Fibroblast of skin of back (primary cell): ENCODE measurements around the gene FAM131B. TPM values are rescaled to one million over a fixed set of nuclear protein-coding genes. Genes with fewer than 3 reads are reported as not detected.
"Not testable (repeated sequence)": the region's sequence is repeated elsewhere in the genome, so short reads cannot be mapped to it uniquely, and the experiment has no call there.

Experiments used
- DNase-seq: peaks from one replicate; pipeline ENCODE4 v3.0.0-alpha.2; 2013
- polyA plus RNA-seq, 2 experiments: library from polyadenylated mRNA; unstranded; fragments of 120-200 nt; gene quantifications; one replicate each; pipeline ENCODE4 v1.2.1, GENCODE V29; 2013; ENCODE audit not compliant: insufficient read length in 2 of 2

Gene FAM131B
- 2.3 TPM for polyA plus RNA-seq (2013, experiment 1 of 2; ENCODE audit: insufficient read length)
- 4.9 TPM for polyA plus RNA-seq (2013, experiment 2 of 2; ENCODE audit: insufficient read length)

DNA sequence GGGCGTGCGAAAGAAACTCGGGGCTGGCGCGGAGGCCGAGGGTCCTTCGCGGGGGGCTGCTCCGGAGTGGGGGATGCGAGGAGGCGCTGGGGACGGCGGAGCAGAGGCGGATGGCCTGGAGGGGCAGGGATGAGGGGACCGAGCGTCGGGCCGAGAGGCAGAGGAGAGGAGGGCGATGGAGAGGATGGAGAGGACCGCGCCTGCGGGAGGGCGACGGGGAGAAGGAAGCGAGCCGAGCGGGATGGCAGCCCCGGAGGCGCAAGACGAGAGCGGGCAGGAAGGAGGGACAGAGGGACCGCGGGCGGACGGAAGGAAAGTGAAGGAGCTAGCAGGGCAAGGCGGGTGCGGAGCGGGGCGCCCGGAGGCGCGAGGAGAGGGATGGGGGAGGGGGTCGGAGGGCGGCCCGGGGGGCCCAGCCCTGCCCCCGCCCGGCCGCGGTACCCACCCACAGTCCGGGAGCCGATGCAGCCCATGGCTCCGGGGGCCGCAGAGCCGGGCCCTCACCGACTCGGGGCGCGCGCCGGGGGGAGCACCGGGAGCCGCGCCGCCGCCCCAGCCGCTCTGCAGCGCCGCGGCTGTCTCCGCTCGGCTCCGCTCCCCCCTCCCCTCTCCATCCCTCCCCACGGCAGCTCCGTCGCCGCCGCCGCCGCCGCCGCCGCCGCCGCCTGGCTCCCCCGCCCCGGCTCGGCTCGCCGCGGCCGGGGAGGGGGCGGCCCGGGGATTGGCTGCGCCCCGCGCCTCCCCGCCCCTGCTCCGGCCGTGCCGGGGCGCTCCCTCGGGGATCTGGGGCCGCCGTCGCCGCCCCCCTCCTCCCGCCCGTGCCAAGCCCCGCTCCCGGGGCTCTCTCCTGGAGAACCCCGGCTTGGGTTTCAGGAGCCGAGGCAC lies at the start of gene FAM131B:
FAM131B (minus strand) TSS at position 583 of the 885 bp plus-strand sequence; CDS start at position 473, 110 bp downstream.
- DNase-seq, result peak; percentile 27

DNA sequence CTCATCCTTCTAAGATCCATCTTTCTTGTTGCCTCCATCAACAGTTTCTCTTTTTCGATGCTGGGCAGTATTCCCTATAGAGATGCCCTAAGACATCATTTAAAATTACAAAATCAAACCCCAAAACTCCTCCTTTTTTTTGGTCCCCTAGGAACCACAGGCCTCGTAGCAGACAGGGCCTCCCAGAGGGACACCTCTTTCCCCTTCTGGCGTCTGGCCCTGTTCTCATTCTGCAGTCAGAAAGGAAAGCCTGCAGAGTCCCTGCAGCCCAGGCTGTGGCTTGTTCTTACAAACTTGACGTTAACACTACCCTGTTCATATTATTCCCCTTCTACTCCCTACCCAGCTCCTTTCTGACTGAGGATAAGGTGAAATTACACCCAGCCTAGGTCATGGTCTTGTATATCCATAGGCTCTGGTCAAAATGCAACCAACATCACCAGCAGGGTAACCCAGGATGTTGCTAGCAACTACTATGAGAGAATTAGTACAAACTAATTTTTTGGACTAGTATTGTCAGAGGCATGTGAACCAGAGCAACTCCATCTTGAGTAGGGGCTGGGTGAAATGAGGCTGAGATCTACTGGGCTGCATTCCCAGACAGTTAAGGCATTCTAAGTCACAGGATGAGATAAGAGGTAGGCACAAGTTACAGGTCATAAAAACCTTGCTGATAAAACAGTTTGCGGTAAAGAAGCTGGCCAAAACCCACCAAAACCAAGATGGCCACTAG lies 49.6 kb upstream of the FAM131B start:
- DNase-seq, result no peak

DNA sequence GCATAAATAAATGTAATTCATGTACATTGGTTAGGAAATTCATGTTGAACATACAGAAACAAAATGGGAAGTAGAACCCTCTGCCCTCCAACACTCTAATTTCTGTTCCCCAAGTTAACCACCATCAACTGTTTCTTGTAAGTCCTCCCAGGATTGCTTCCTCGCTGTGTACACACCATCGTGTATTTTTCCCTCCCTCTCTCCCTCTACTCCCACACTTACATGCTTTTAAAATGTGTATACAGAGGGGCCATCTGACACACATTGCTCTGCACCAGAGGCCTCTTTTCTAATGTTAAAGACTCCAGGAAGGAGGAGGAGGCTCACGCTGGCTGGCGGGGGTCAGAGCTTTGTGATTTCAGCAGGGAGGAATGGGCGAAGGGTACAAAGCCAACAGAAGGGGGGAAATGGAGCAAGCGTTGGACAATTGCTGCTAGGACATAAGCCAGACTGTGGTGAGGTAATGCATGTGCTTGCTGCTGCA lies 48.0 kb upstream of the FAM131B start:
- DNase-seq, result no peak

DNA sequence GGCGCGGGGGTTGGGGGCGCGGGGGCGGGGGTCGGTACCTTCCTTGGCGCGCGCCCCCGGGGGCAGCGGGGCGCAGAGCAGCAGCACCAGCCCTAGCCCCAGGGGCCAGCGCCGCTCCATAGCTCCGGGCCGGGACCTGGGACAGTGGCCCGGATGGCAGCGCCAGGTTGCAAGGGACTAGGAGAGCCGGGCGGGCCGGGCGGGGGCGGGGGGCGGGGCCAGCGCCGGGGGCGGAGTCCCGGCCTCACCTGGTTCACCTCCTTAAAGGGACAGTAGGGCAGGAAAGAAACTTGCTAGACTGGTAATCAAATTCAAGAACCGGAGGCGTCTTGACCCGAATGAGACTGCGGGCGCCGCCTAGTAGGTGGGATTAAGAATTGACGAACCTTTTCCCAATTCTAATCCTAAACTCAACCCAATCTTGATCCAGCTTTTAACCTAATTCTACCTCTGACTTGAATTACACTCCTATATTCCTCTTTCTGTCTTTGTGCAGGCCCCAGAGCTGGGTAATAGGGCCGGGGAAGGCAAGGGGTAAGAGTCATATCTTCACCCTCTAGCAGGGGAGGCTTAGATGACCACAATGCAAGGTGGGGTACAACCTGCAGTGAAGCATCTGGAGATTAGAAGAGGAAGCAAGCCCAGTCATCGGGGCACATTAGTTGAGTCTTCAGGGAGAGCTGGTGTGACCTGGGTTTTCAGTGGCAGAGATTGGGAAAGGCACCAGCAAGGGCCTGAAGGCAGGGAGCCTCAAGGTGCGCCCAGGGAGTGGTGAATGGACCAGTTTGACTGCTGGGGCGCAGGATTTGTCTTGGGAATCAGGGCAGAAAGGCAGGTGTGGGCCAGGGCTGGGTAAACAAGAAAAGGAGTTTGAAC lies 46.4 kb upstream of the FAM131B start, which contains the start of gene EPHA1:
EPHA1 (minus strand) TSS at position 171 of the 876 bp plus-strand sequence; CDS start at position 120, 51 bp downstream.
- DNase-seq, result no peak

DNA sequence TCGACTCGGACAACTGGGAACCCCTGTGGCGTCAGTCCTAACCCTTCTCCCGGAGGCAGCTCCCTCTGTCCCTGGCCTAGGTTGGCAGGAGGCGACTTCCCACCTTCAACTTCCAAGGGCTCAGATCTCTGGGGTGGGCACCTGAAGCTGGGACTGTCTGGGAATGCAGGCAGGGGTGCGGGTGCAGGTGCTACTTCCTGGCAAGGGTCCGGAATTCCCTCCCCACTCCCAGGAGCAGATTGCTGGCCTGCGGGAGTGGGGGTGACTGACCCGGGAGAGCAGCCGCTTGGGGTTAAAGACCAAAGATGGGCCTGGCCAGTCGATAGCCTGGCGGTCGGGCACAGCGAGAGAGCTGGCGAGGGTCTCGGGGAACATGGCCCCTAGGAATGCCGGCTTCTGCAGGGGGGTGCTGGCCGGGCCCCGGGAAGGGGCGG lies 45.8 kb upstream of the FAM131B start:
- DNase-seq, result no peak

DNA sequence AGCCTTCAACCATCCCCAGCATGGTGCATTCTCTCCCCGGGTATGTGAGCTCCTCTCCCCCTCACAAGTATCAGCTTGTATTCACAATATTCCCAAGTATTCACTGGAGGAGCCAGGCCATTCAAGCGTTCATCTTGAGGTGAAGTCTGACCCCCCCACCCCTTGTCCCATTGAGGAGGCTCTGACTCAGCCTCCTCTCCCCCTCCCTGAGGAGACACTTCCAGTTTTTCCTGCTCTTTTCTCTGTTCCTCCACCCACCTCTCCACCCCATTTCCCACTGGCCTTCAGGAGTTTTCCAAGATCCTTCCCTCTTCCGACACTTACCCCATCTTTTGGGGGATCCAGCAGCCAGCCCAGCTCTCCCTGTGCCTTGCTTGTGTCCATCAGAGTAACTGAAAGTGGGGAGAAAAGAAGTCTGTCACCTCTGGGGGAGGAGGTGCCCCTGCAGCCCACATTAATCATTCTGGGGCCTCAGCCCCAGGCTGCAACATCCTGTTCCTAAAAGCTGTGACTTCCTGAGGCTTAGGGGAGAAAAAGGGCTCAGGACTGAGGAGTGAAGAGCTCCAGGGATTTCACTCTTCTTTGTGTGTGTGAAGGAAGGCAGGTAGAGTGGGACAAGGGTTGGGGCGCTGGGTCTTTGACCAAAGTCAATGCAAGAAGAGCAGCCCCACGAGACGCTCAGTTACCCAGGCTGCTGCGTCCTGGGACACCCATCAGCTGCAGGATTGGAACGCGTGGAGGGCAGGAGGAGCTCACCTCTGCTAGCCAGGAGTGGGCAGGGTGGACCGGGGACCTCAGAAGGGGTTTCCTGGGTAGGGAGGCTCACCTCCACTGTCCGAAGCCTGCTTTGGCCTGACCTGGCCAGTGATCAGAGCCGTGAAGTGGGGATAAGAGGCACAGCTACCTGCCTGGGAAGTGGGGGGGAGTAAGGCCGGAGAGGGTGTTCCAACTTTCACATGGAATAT lies 45.1 kb upstream of the FAM131B start:
- DNase-seq, result no peak

DNA sequence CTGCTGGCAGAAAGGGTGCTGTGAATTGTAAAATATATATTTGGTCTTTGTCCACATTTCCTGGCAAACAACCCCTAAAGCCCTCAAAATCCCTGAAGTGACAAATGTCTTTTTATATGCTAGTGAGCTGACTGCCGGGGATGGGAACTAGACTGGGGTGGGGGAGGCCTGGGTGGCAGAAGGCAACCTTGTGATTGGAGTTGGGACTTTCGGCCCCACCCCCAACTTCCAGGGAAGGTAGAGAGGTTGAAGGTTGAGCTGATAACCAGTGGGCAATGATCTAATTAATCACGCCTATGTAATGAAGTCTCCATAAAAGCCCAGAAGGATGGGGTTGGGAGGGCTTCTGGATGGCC lies 43.5 kb upstream of the FAM131B start:
- no peak for DNase-seq

DNA sequence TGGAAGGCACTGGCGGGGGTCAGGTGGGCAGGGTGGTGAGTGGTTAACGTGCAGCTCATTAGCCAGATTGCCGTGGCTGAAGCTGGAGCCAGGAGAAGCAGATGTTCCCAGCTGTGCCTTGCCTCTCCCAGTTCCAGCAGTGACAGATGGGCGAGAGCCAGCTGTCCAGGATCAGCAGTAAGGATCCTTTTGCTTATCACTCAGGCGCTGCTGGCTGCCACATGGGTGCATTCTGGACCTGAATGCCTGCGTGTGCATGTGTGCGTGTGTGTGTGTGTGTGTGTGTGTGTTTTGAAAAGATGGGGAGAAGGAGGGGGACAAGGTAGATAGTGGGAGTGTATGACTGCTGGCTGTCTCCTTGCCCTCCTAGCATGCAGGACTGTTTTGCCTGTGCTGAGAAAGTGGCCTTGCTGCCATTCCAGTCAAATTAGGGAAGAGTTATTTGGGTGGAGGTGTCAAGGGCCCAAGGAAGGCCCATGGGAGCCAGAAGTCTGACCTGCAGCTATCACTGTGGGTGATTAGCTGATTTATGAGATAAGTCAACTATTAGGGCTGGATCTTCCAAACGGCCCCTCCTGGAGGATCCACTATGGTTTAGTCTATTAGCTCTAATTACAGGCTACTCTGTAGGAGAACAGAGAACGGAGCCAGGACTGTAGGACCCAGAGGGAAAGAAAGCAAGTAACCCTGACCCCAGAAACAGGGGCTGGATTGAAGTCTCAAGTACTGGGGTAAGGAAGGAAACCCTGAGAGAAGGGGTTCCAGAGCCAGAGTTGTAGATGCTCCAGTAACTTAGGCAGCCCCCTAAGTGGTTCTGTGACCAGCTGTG lies 42.9 kb upstream of the FAM131B start:
- DNase-seq, result no peak

DNA sequence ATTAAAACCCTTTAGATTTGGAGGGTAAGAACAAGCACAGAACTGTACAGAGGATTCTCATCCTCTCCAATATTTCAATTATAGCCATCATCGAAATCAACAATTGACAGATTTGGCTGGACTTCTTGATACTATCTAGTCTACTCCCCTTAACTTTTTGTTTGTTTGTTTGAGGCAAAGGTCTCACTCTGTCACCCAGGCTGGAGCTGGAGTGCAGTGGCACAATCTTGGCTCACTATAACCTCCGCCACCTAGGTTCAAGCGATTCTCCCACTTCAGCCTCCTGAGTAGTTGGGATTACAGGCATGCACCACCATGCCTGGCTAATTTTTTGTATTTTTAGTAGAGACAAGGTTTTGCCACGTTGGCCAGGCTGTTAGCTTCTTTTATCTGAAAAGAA lies 39.7 kb upstream of the FAM131B start:
- DNase-seq, result not testable (repeated sequence)

DNA sequence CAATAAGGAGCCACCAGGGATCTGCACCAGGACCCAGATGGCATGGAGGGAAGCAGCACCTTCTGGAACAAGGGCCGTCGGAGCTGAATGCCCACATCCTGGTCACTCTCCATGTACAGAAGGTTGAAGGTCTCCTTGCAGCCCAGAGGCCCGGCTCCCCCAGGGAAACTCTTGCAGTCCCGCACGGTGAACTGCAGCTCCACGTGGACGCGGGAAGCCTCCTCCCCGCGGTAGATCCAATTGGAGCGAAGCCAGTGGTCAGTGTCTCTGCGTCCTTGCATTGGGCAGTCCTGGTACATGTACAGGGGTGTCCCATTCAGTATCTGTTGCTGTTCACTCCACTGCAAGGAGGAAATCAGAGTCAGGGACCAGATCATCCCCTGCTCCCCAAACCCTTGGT lies 38.8 kb upstream of the FAM131B start:
- no peak for DNase-seq

DNA sequence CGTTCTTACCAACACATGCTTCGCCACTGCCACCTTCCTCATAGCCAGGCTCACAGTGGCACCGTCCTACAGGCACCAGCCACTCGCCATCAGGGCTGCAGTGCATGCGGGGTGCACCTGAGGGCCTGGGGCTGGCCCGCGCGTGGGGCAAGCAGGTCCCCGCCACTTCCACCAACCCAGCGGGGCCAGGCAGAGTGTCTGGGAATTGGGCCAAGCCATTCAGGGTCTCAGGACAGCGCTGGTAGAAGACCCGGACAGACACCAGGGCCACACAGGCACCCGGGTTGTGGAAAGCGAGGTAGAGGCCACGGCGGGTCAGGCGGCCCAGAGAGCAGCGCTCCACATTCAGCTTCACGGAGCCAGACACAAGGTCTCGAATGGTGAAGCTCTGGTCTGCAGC lies 37.1 kb upstream of the FAM131B start:
- DNase-seq, result no peak

DNA sequence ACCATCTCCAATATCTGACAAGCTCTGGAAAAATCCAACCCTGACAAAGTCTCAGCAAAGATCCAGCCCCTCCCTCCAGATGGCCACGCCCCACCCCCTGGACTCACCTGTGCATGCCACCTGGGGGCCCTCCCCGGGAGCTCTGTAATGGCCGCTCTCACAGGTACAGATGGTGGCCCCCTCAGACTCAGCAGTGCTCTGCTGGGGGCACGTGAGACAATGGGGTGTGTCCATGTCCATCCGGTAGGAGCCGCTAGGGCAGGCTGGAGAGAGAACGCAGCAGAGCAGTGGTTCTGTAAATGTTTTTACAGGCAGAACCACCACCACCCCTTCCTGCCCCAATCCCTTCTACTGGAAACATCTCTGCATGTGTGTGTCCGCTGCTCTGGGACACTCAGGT lies 36.6 kb upstream of the FAM131B start:
- no peak for DNase-seq

DNA sequence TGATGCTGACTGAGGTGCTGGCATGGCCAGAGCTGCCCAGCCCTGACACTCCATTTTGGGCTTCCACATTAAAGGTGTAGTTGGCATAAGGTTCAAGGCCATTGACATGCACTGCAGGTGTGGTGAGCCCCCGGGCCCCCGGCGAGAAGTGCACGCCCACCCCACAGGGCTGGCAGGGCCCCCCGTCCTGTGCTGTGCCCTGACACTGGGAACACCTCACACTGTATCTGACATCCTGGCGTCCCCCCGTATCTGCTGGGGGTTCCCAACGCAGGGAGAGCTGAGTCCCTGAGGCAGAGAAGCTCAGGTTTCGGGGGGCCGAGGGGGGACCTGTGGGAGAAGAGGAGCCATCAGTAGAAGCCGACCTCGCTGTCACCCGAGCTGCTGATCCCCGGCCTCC lies 36.1 kb upstream of the FAM131B start:
- DNase-seq, result no peak

DNA sequence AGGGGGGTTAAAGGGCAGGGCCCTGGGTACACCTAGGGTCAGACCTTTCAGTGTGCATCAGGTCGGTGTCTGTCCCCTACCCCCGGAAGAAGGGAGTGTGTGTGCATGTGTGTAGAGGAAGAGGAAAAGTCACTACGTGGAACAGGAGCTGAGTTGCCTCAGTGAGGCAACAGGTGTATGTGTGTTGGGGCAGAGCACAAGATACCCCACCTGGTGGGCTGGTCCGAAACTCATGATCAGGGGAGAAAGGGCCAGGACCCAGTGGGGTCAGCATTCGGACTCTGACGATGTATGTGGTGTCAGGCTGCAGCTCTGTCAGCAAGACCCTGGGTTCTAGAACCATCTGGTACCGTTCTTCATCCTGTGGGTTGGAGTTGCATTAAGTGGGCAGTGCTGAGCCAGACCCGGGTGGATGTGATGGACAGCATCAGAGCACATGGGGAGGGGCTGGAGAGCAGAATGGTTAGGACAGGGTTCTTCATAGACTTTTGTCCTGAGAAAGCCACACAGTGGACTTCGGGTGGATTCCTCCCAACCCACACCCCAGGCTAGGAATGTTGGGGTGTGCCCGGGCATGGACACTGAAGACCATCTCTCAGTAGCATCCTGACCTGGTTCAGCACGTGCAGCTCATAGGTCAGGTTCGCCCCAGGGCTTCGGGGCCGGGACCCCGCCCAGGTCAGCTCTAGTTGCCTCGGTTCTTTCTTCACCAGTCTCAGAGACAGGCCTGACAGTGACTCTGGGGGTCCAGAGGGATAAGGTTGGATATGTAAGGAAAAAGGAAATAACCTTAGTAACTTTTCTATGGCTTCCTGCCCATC lies 35.4 kb upstream of the FAM131B start:
- DNase-seq, result no peak

DNA sequence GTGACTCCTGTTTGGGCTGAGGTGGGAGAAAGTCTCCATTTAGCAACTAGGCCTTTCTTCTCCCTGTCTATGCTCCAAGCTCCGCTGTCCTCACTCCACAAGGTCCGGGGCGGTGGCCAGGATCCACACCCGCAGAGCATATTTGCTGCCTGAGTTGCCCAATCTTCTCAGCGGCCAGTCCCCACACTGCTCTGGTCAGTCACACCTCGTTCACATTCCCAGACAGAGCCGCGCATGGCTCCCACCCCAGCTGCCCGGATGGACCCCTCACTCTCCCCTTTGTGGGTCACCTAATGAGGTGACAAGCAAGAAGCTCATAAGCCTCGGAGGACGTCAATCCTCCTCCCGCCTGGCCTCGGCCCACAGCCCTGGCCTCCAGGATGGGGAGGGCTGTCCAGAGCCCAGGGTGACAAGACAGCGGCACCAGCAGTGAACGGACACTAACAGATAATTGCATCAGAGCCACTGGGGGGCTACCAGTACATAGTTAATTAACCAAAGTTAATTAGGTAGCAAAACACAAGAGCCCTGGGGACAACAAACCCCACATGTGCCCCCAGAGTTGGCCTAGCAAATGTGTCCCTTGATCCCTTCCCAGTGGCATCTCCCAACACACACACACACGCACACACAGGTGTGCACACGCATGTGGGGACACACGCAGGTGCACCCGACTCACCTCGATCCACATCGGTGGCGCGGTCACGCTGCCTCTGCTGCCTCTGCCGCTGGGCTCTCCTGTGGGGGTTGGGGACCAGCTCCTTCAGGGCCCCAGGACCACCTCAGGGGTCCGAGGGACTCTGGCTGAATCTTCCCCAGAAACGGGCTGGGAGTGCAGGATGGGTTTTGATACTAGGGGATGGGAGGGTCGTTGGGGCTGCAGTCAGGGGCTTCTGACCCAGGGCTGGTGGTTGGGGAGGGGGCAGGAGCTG lies 34.4 kb upstream of the FAM131B start:
- no peak for DNase-seq

DNA sequence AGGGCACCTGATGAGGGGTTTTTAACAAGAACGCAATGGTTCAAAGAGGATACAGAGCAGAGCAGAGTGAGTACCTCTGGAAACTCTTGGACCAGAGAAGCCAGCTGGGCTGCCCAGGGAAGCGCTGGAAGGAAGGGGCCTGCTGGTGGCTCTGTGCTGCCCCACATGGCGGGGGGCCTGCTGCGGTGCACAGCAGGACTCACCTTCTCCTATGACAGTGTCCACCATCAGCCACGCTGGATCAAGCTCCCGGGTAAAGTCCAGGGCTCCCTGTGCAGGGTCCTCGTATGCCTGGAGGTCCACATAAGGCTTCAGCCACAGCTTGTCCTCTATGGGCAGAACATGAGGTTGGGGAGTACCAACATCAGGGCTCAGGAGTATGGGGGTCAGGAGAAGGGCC lies 33.7 kb upstream of the FAM131B start:
- DNase-seq, result no peak

DNA sequence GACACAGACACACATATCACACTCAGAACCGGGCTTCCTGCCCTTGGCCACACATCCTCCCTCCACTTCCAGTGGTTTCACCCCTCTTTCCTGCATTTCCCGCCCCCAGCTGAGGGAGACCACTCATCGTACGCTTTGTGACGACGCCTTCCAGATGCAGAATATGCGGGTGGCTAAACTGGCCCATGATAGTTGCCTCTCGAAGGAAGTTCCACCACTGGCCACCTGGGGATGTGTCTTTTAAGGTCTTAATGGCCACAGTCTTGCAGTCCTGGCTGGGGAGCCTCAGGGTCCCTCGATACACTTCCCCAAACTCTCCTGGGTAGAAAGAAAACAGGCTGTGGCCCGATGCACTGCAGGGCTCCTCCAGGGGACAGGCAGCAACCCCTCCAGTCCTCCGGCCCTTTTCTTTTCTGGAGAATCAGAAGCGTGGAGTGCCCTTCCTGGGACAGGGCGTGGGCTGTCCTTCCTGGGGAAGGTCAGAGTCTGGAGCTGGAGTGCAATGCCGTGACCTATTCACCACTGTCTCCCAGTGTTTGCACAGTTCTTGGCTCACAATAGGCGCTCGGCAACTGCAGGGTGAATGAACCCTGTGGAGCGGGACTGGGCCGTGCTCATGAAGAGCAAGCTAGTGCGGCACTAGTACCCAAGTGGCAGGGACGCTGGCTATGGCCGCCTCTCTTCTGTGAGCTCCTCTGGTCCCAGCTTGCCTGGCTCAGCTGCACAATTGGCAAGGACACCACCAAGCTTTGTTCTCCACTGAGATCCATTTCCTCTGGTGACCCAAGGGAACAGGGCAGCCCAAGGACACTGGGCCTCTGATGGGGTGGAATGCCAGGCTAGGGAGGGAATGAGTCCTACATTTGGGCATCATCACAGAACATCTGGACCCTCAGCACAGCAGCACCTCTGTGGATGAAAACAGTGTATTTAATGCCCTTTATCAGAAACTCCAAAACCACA lies 33.0 kb upstream of the FAM131B start:
- DNase-seq, result peak; percentile 46
